ENCODE measurements around the gene LRRC8E. TPM values are rescaled to one million over a fixed set of nuclear protein-coding genes. Genes with fewer than 3 reads are reported as not detected.

LRRC8E gene
- total RNA-seq, 1 donor from 2014 or later: not detected

DNA sequence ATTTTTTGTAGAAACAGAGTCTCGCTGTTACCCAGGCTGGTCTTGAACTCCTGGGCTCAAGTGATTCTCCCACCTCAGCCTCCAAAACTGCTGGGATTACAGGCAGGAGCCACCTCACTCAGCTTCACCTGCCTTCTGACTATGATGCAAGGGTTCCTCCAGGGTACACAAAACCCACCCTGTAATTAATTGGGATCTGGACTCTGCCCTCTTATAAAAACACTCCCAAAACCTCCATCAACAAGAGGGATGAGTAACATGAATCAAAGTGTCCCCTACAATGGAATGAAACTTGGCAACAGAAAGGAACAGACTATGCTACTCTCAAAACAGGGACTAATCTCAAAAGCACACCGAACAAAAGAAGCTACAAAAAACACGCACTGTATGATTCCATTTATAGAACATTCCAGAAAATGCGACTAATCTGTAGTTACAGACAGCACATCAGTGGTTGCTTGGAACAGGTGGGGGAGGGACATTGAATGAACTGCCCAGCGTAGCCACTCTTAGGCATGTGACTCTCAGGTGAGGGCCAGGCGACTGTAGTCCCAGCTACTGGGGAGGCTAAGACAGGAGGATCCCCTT is 11.0 kb upstream of the LRRC8E start:
- Mint-ChIP-seq H3K4me3 (no peak overlapping the region), H3K27me3 (peaks cover 13% of the 10 kb centered on the region), H3K4me1 (peaks cover 12% of the 10 kb centered on the region), H3K27ac (no peak overlapping the region), H3K9me3 (no peaks in the 10 kb centered on the region), H3K36me3 (ENCODE audit: low read depth) (no peaks in the 10 kb centered on the region)
- TF ChIP-seq, protein P1, sequence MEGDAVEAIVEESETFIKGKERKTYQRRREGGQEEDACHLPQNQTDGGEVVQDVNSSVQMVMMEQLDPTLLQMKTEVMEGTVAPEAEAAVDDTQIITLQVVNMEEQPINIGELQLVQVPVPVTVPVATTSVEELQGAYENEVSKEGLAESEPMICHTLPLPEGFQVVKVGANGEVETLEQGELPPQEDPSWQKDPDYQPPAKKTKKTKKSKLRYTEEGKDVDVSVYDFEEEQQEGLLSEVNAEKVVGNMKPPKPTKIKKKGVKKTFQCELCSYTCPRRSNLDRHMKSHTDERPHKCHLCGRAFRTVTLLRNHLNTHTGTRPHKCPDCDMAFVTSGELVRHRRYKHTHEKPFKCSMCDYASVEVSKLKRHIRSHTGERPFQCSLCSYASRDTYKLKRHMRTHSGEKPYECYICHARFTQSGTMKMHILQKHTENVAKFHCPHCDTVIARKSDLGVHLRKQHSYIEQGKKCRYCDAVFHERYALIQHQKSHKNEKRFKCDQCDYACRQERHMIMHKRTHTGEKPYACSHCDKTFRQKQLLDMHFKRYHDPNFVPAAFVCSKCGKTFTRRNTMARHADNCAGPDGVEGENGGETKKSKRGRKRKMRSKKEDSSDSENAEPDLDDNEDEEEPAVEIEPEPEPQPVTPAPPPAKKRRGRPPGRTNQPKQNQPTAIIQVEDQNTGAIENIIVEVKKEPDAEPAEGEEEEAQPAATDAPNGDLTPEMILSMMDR (IDR thresholded peaks at IDR 0.05): no peak
- DNase-seq: no peak
- CTCF ChIA-PET: no interaction called here
- POLR2A ChIA-PET: no interaction called here
- intact Hi-C loops (cut with micrococcal nuclease): no loop called here
- no peak for ATAC-seq (ENCODE audit: low read depth)

DNA sequence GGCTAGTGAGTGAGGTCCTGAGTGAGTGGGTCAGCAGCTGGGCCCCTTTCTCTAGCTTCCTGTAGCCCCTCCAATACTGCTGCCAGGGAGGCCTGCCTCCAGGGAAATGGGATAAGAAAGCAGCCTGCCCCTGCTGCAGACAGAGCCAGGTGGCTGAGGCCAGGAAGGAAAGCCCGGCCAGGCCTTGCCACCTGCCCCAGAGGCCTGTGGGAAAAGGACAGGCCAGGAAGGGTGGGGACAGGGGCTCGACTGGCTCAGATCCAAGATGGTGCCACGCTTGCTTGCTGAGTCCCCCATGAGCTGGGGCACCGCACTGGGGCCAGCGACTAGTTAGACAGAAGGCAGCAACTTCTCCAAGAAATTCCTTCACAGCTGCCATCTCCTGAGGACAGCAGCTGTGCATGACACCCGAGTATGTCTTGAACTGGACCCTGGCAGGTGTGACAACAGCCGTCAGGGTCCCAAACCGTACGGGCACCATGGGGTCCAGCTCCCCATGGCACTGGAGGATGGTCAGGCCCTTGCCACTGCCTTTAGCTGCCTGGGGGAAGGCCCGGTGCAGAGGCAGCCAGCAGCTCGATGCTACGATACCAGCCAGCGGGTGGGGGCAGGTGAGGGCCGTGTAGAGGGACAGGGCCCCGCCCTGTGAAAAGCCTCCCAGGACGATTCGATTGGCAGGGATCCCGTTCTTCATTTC is 9.1 kb upstream of the LRRC8E start:
- DNase-seq (no peak), ATAC-seq (ENCODE audit: low read depth) (no peak)
- Mint-ChIP-seq H3K36me3 (ENCODE audit: low read depth) (no peaks in the 10 kb centered on the region), H3K9me3 (no peaks in the 10 kb centered on the region), H3K27ac (no peak overlapping the region), H3K4me1 (peaks cover 4% of the 10 kb centered on the region), H3K27me3 (peaks cover 7% of the 10 kb centered on the region), H3K4me3 (no peak overlapping the region)
- ChIA-PET POLR2A (no interaction called here), CTCF (interaction anchor here (1.1 kb wide), 1 partner anchor 10 kb away, joined by 3 read pairs; no protein-coding TSS in a partner anchor)
- TF ChIP-seq, protein P1 (IDR thresholded peaks at IDR 0.05): no peak
- intact Hi-C loops (cut with micrococcal nuclease): no loop called here

DNA sequence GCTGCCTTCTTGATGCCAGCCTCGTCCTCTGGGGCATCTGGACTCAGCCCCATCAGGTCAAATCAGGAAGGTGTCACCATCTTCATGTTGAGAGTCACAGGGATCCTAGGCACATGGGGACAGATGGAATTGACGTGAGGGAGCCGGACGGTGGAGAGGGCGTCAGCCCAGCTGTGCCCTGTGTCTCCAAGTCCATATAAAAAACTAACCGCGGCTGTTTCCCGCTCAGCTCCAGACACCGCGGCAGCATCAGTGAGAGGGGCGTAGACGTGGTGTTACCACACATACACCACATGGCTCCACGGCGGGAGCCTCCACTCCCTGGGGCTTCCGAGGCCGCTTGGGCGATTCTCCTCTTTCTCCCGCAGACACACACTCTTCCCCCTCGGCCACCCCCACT is 8.5 kb upstream of the LRRC8E start:
- intact Hi-C loops (cut with micrococcal nuclease): no loop called here
- no peaks in the 10 kb centered on the region for H3K9me3 Mint-ChIP-seq
- no peaks in the 10 kb centered on the region for H3K36me3 Mint-ChIP-seq (ENCODE audit: low read depth)
- no peaks in the 10 kb centered on the region for H3K4me1 Mint-ChIP-seq
- H3K4me3 Mint-ChIP-seq: no peak overlapping the region
- CTCF ChIA-PET: interaction anchor here (1.1 kb wide), 1 partner anchor 10 kb away, joined by 3 read pairs; no protein-coding TSS in a partner anchor
- peaks cover 5% of the 10 kb centered on the region for H3K27me3 Mint-ChIP-seq
- DNase-seq (no peak), ATAC-seq (ENCODE audit: low read depth) (no peak)
- H3K27ac Mint-ChIP-seq: no peak overlapping the region
- TF ChIP-seq, protein P1 (IDR thresholded peaks at IDR 0.05): no peak
- POLR2A ChIA-PET: no interaction called here

DNA sequence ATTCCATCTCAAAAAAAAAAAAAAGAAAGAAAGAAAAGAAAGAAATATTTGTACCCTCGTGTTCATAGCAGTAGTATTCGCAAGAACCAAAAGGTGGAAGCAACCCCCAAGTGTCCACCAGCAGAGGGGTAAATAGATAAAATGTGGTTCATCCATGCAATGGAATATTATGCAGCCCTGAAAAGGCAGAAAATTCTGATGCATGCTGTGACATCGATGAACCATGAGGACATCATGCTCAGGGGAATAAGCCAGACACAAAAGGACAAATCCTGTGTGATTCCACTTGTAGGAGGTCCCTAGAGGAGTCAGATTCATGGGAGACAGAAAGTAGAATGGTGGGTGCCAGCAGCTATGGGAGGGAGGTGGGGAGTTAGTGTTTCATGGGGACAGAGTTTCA is 6.4 kb upstream of the LRRC8E start:
- H3K27ac Mint-ChIP-seq: no peak overlapping the region
- no peak for ATAC-seq (ENCODE audit: low read depth)
- H3K27me3 Mint-ChIP-seq: no peaks in the 10 kb centered on the region
- CTCF ChIA-PET: no interaction called here
- TF ChIP-seq, protein P1 (IDR thresholded peaks at IDR 0.05): no peak
- H3K4me3 Mint-ChIP-seq: no peak overlapping the region
- intact Hi-C loops (cut with micrococcal nuclease): no loop called here
- no peaks in the 10 kb centered on the region for H3K4me1 Mint-ChIP-seq
- DNase-seq: no peak
- H3K9me3 Mint-ChIP-seq: no peaks in the 10 kb centered on the region
- no peaks in the 10 kb centered on the region for H3K36me3 Mint-ChIP-seq (ENCODE audit: low read depth)
- POLR2A ChIA-PET: no interaction called here

DNA sequence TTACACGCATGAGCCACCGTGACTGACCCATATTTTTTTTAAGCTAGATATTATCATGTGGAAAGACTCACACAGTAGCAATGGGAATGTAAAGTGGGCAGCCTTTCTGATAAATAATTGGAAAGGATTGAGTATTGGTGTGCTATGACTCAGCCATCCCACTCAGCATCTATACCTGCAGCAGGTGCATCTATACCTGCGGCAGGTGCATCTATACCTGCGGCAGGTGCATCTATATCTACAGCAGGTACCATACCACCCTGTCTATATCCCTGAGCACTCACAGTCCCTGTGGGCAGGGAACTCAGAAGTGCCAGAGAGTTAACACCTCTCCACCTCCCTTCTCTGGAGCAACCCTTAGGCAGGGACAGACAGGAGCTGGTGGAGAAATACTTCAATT is 5.2 kb upstream of the LRRC8E start:
- TF ChIP-seq, protein P1 (IDR thresholded peaks at IDR 0.05): no peak
- ChIA-PET POLR2A (interaction anchor here (0.6 kb wide), 1 partner anchor 335 kb away, joined by 3 read pairs; no protein-coding TSS in a partner anchor), CTCF (no interaction called here)
- intact Hi-C loops (cut with micrococcal nuclease): no loop called here
- H3K4me1 Mint-ChIP-seq: no peaks in the 10 kb centered on the region
- no peaks in the 10 kb centered on the region for H3K9me3 Mint-ChIP-seq
- no peaks in the 10 kb centered on the region for H3K36me3 Mint-ChIP-seq (ENCODE audit: low read depth)
- no peak overlapping the region for H3K27ac Mint-ChIP-seq
- ATAC-seq (ENCODE audit: low read depth) (no peak), DNase-seq (no peak)
- no peak overlapping the region for H3K4me3 Mint-ChIP-seq
- peaks cover 3% of the 10 kb centered on the region for H3K27me3 Mint-ChIP-seq

Data from activated B cell treated with CpG ODN at 0.5 μM for 24 hours (primary cell).